Activated CD8-positive, alpha-beta T cell treated with anti-CD3 and anti-CD28 coated beads for 36 hours (primary cell): ENCODE measurements around the gene ADAM23. TPM values are rescaled to one million over a fixed set of nuclear protein-coding genes. Genes with fewer than 3 reads are reported as not detected.
A peak's percentile ranks its signal among the peaks of the same experiment; 100 is the strongest.

ENCODE experiments used
- ATAC-seq: fragments of 200-7000 bp; cut with Tn5 transposase; one replicate; pipeline ENCODE4 v1.10.0; 2021; ENCODE audit warnings: mild to moderate bottlenecking, moderate library complexity
- CTCF ChIA-PET: fragments of 350-600 bp; sonication (Branson Sonifier 250); formaldehyde crosslinking; loops from one replicate; lab custom pipeline; 2021; ENCODE audit warnings: antibody characterized with exemption; lab: Charles Lee
- POLR2A ChIA-PET: fragments of 350-600 bp; sonication (Branson Sonifier 250); formaldehyde crosslinking; loops from one replicate; lab custom pipeline; 2021; ENCODE audit warnings: antibody characterized with exemption; lab: Charles Lee
- DNase-seq: peaks from one replicate; pipeline ENCODE4 v3.0.0-alpha.2; 2020
- H3K27ac Mint-ChIP-seq: one replicate; pipeline ENCODE4 v1.8.0; 2021; ENCODE audit warnings: mild to moderate bottlenecking, mixed read lengths
- H3K27me3 Mint-ChIP-seq: one replicate; pipeline ENCODE4 v1.8.0; 2021; ENCODE audit warnings: mixed read lengths
- H3K36me3 Mint-ChIP-seq: one replicate; pipeline ENCODE4 v1.8.0; 2021; ENCODE audit warnings: low read depth, mixed read lengths
- H3K4me1 Mint-ChIP-seq: one replicate; pipeline ENCODE4 v1.8.0; 2021; ENCODE audit warnings: low read depth, mixed read lengths
- H3K4me3 Mint-ChIP-seq: one replicate; pipeline ENCODE4 v1.8.0; 2021; ENCODE audit warnings: mild to moderate bottlenecking, moderate library complexity, mixed read lengths
- H3K9me3 Mint-ChIP-seq: one replicate; pipeline ENCODE4 v1.8.0; 2021; ENCODE audit warnings: mixed read lengths
- intact Hi-C: fragments of 100-400 bp; cut with micrococcal nuclease; formaldehyde crosslinking; loops from one replicate; pipeline ENCODE4 v1.10.0; 2022
- total RNA-seq, 2 experiments: library from RNA; stranded (reverse); gene quantifications; one replicate each; pipeline ENCODE4 v1.2.3, GENCODE V29; 2021
- TF ChIP-seq, protein P1 (sequence below): fragments of 200-600 bp; IDR thresholded peaks from one replicate; pipeline ENCODE4 v1.8.0; 2022; ENCODE audit warnings: antibody characterized with exemption, mild to moderate bottlenecking

ADAM23 gene
- total RNA-seq, 2 experiments from 2014 or later = 0.07 to 0.54 TPM

DNA sequence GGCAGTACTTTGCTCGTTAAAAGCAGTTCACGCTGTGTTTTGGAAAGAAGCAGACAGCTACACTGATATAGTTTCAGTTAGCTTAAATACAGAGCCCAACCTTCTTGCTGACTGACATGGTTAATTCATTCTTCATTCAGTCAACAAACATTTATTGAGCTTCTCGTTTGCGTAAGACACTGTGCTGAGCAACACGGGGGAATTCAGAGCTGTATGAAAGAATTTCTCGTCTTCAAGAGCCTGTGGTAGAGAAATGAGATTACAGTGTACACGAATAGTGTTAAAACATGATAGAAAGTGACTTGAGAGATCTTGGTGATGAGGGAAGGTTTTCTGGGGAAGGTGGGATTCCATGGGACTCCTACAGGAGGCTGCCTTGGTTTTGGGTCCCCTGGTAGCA lies 44.7 kb downstream of the ADAM23 start:
- Mint-ChIP-seq H3K9me3 (no peaks in the 10 kb centered on the region), H3K4me3 (no peak overlapping the region), H3K4me1 (no peaks in the 10 kb centered on the region), H3K27me3 (peaks cover 2% of the 10 kb centered on the region), H3K36me3 (no peaks in the 10 kb centered on the region), H3K27ac (no peak overlapping the region)
- DNase-seq (no peak), ATAC-seq (no peak)
- TF ChIP-seq, protein P1, sequence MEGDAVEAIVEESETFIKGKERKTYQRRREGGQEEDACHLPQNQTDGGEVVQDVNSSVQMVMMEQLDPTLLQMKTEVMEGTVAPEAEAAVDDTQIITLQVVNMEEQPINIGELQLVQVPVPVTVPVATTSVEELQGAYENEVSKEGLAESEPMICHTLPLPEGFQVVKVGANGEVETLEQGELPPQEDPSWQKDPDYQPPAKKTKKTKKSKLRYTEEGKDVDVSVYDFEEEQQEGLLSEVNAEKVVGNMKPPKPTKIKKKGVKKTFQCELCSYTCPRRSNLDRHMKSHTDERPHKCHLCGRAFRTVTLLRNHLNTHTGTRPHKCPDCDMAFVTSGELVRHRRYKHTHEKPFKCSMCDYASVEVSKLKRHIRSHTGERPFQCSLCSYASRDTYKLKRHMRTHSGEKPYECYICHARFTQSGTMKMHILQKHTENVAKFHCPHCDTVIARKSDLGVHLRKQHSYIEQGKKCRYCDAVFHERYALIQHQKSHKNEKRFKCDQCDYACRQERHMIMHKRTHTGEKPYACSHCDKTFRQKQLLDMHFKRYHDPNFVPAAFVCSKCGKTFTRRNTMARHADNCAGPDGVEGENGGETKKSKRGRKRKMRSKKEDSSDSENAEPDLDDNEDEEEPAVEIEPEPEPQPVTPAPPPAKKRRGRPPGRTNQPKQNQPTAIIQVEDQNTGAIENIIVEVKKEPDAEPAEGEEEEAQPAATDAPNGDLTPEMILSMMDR = no peak
- intact Hi-C loops = no loop called here
- CTCF ChIA-PET = no interaction called here
- POLR2A ChIA-PET = interaction anchor here (0.6 kb wide), 1 partner anchor 756 kb away, joined by 5 read pairs; no protein-coding TSS in a partner anchor

DNA sequence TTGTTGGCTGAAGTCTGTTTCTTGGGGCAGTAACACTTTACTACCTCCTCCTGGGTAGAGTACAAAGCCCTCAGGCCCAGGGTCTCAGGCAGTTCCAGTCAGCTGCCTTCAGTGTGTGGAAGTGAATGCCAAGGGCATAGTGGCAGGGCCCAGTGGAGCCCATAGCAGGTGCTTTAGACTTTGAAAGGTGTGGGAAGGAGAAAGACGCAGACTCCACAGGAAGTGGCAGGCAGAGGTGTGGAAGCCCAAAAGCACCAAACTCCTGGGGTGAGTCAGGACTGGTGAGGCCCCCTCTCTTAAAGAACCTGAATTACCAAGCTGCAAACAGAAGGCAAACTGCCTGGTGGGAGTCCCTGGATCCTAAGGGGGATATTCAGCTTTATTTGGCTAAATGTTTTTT lies 45.3 kb downstream of the ADAM23 start:
- ChIA-PET POLR2A (interaction anchor here (0.6 kb wide), 1 partner anchor 756 kb away, joined by 5 read pairs; no protein-coding TSS in a partner anchor), CTCF (no interaction called here)
- H3K9me3 Mint-ChIP-seq = no peaks in the 10 kb centered on the region
- ATAC-seq = peak; percentile 53
- DNase-seq = peak; percentile 5
- peaks cover 2% of the 10 kb centered on the region for H3K27me3 Mint-ChIP-seq
- no peaks in the 10 kb centered on the region for H3K4me1 Mint-ChIP-seq
- TF ChIP-seq, protein P1 = no peak
- intact Hi-C loops = no loop called here
- no peak overlapping the region for H3K27ac Mint-ChIP-seq
- no peaks in the 10 kb centered on the region for H3K36me3 Mint-ChIP-seq
- no peak overlapping the region for H3K4me3 Mint-ChIP-seq

DNA sequence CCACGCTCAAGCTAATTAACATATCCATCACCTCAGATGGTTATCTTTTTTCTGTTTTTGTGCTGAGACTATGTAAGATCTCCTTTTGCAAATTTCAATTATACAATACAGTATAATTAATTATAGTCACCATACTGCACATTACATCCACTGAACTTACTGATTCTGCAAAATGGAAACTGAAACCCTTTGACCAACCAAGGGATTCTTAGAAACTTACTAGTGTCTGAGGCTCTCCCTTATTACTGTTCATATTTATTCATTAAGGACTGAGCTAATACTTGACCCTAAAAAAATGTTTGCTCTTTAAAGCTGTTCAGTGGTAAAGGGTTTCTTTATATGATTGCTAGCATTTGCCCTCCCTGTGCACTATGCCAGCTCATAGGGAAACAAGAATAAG lies 50.7 kb downstream of the ADAM23 start:
- Mint-ChIP-seq H3K4me3 (no peak overlapping the region), H3K4me1 (no peaks in the 10 kb centered on the region), H3K27me3 (peaks cover 3% of the 10 kb centered on the region), H3K36me3 (no peaks in the 10 kb centered on the region), H3K27ac (no peak overlapping the region), H3K9me3 (peaks cover 3% of the 10 kb centered on the region)
- intact Hi-C loops = no loop called here
- CTCF ChIA-PET = no interaction called here
- POLR2A ChIA-PET = no interaction called here
- ATAC-seq (no peak), DNase-seq (no peak)
- TF ChIP-seq, protein P1 = no peak

DNA sequence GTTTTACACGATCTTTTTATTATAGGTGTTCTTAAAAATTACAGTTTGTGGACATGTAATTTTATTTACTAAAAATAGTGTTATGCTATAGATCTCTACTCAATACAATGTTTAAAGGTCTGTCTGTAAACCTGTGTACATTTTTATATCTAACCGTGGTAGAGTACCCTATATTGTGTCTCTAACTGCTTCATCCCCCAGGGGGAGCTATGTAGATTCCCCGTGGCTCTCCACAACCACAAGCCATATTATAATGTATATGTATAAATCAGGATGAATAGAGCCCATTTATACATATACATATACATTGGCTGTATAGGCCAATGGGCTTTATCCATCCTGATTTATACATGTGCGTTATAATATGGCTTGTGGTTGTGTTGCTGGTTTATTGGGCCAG lies 59.4 kb downstream of the ADAM23 start:
- Mint-ChIP-seq H3K27me3 (peaks cover 7% of the 10 kb centered on the region), H3K27ac (no peak overlapping the region), H3K9me3 (no peaks in the 10 kb centered on the region), H3K4me1 (no peaks in the 10 kb centered on the region), H3K4me3 (no peak overlapping the region), H3K36me3 (no peaks in the 10 kb centered on the region)
- TF ChIP-seq, protein P1 = no peak
- ATAC-seq = no peak
- intact Hi-C loops = no loop called here
- ChIA-PET CTCF (interaction anchor here (1.1 to 1.4 kb wide), 2 partner anchors 8 to 55 kb away, joined by 3 to 4 read pairs; no protein-coding TSS in a partner anchor), POLR2A (no interaction called here)
- no peak for DNase-seq

DNA sequence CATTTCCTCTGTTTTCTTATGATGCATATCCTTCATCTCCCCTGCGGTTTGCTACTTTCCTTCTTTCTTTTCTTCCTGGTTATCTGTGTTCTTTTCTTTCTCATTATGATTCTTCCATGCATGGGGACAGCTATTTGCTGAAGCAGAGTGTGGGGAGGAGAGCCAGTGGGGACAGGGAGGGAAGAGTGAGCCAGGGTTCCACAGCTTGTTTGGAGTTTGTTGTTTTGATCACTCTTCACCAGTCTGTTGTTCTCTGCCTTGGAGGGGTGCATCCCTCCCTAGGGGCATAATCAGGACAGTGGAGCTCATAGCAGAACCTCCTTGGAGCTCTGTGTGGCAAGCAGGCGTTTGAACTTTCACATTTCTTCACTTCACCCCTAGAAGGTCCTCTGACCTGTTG lies 68.0 kb downstream of the ADAM23 start:
- CTCF ChIA-PET = interaction anchor here (0.7 kb wide), 1 partner anchor 8 kb away, joined by 3 read pairs; no protein-coding TSS in a partner anchor
- no peak for ATAC-seq
- Mint-ChIP-seq H3K4me3 (no peak overlapping the region), H3K9me3 (no peaks in the 10 kb centered on the region), H3K4me1 (no peaks in the 10 kb centered on the region), H3K36me3 (no peaks in the 10 kb centered on the region), H3K27me3 (peaks cover 13% of the 10 kb centered on the region), H3K27ac (no peak overlapping the region)
- no peak for DNase-seq
- POLR2A ChIA-PET = interaction anchor here (0.7 kb wide), 2 partner anchors 53 to 61 kb away, joined by 3 read pairs; no protein-coding TSS in a partner anchor
- intact Hi-C loops = no loop called here
- TF ChIP-seq, protein P1 = no peak
